ENCODE measurements around the gene CEP135. TPM values are rescaled to one million over a fixed set of nuclear protein-coding genes. Genes with fewer than 3 reads are reported as not detected.
A peak's percentile ranks its signal among the peaks of the same experiment; 100 is the strongest.

The CEP135 gene
- total and polyA plus RNA-seq, 5 donors from 2014 or later: 9.3 to 23.9 (median 10.7) TPM

DNA sequence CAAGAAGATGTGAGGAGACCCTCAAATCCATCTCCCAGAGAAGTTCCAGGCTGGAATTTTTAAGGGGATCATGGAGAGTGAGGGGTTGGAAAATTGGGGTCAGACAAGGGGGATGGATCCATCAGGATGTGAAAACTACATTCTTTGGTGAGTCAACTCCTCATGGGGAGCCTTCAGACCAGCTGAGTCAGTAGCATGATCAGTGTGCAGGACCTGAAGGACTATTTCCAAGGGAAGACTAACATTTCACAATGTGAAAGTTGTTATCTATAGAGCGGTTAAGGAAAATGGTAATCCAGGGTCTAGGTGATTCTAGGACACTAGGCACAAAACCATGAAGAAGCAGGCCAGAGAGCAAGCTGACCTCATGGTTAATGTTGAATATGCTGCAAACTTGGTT, 38.6 kb upstream of the CEP135 start:
- ATAC-seq (ENCODE audit: low read depth in 2 of 2) (no peak), DNase-seq (no peak)
- no peak overlapping the region for H3K4me3 ChIP-seq (ENCODE audit: low read depth, low read length)
- peaks cover 3% of the 10 kb centered on the region for H3K36me3 ChIP-seq (ENCODE audit: control insufficient read depth, insufficient read depth, low read length)
- H3K4me1 ChIP-seq (ENCODE audit: control insufficient read depth, insufficient read depth, low read length, poor library complexity, severe bottlenecking): peaks cover 10% of the 10 kb centered on the region
- H3K27me3 Mint-ChIP-seq: no peaks in the 10 kb centered on the region
- no peak overlapping the region for H3K27ac Mint-ChIP-seq
- H3K4me1 Mint-ChIP-seq: peaks cover 7 to 26% (median 18%) of the 10 kb centered on the region in 4 donors
- H3K9me3 ChIP-seq (ENCODE audit: control insufficient read depth in 2 of 2, low read length in 2 of 2): no peaks in the 10 kb centered on the region
- H3K4me3 Mint-ChIP-seq: peak overlapping the region in 1 of 4 donors; percentile 54
- peaks cover 0 to 3% (median 0%) of the 10 kb centered on the region in 7 donors for H3K9me3 Mint-ChIP-seq
- peaks cover 5% of the 10 kb centered on the region for H3K36me3 Mint-ChIP-seq
- no peak overlapping the region for H3K27ac ChIP-seq (ENCODE audit: insufficient read depth, low read length, poor library complexity, severe bottlenecking)
- no peaks in the 10 kb centered on the region for H3K27me3 ChIP-seq (ENCODE audit: control insufficient read depth, insufficient read depth, low read length)

DNA sequence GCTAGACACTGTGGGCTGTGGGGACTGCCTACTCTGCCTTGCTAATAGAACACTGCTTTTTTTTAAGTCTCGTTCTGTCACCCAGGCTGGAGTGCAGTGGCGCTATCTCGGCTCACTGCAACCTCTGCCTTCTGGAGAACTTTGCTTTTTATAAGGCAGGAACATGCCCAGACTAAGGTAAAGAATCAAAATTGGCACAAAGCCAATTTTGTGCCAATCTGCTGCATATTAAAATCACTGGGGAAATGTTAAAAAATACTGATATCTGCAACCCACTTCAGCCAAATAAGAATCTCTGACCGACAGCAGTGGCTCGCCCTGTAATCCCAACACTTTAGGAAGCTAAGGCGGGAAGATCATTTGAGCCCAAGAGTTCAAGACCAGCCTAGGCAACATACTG, 36.5 kb upstream of the CEP135 start:
- Mint-ChIP-seq H3K4me1 (peaks cover 6 to 9% (median 6%) of the 10 kb centered on the region in 4 donors), H3K27me3 (no peaks in the 10 kb centered on the region), H3K9me3 (peaks cover 0 to 3% (median 0%) of the 10 kb centered on the region in 7 donors), H3K36me3 (peaks cover 6% of the 10 kb centered on the region), H3K4me3 (no peak overlapping the region), H3K27ac (no peak overlapping the region)
- peaks cover 6% of the 10 kb centered on the region for H3K4me1 ChIP-seq (ENCODE audit: control insufficient read depth, insufficient read depth, low read length, poor library complexity, severe bottlenecking)
- no peaks in the 10 kb centered on the region for H3K9me3 ChIP-seq (ENCODE audit: control insufficient read depth in 2 of 2, low read length in 2 of 2)
- ATAC-seq (ENCODE audit: low read depth in 2 of 2) (no peak), DNase-seq (no peak)
- H3K27ac ChIP-seq (ENCODE audit: insufficient read depth, low read length, poor library complexity, severe bottlenecking): no peak overlapping the region
- H3K36me3 ChIP-seq (ENCODE audit: control insufficient read depth, insufficient read depth, low read length): no peaks in the 10 kb centered on the region
- H3K4me3 ChIP-seq (ENCODE audit: low read depth, low read length): no peak overlapping the region
- no peaks in the 10 kb centered on the region for H3K27me3 ChIP-seq (ENCODE audit: control insufficient read depth, insufficient read depth, low read length)

- no peaks in the 10 kb centered on the region for H3K27me3 ChIP-seq (ENCODE audit: control insufficient read depth, insufficient read depth, low read length)
- Mint-ChIP-seq H3K36me3 (peaks cover 6% of the 10 kb centered on the region), H3K9me3 (peaks cover 0 to 4% (median 0%) of the 10 kb centered on the region in 7 donors), H3K27me3 (no peaks in the 10 kb centered on the region), H3K27ac (no peak overlapping the region), H3K4me3 (no peak overlapping the region), H3K4me1 (peaks cover 0 to 8% (median 0%) of the 10 kb centered on the region in 4 donors)
- no peaks in the 10 kb centered on the region for H3K4me1 ChIP-seq (ENCODE audit: control insufficient read depth, insufficient read depth, low read length, poor library complexity, severe bottlenecking)
- ATAC-seq (ENCODE audit: low read depth in 2 of 2): no peak
- H3K9me3 ChIP-seq (ENCODE audit: control insufficient read depth in 2 of 2, low read length in 2 of 2): no peaks in the 10 kb centered on the region
- no peak overlapping the region for H3K27ac ChIP-seq (ENCODE audit: insufficient read depth, low read length, poor library complexity, severe bottlenecking)
- H3K36me3 ChIP-seq (ENCODE audit: control insufficient read depth, insufficient read depth, low read length): no peaks in the 10 kb centered on the region
- DNase-seq: no peak
- no peak overlapping the region for H3K4me3 ChIP-seq (ENCODE audit: low read depth, low read length)
Observed at GRCh38 chr4:55920571-55920970, 28.2 kb upstream of the CEP135 start.

GRCh38 chr4:55921093-55921492, 27.7 kb upstream of the CEP135 start:
- no peak for DNase-seq
- H3K9me3 Mint-ChIP-seq: peaks cover 0 to 4% (median 0%) of the 10 kb centered on the region in 7 donors
- peaks cover 6% of the 10 kb centered on the region for H3K36me3 Mint-ChIP-seq
- H3K27me3 ChIP-seq (ENCODE audit: control insufficient read depth, insufficient read depth, low read length): no peaks in the 10 kb centered on the region
- no peaks in the 10 kb centered on the region for H3K4me1 ChIP-seq (ENCODE audit: control insufficient read depth, insufficient read depth, low read length, poor library complexity, severe bottlenecking)
- H3K27ac Mint-ChIP-seq: no peak overlapping the region
- H3K4me3 ChIP-seq (ENCODE audit: low read depth, low read length): no peak overlapping the region
- no peak overlapping the region for H3K4me3 Mint-ChIP-seq
- peaks cover 0 to 8% (median 0%) of the 10 kb centered on the region in 4 donors for H3K4me1 Mint-ChIP-seq
- H3K36me3 ChIP-seq (ENCODE audit: control insufficient read depth, insufficient read depth, low read length): no peaks in the 10 kb centered on the region
- no peaks in the 10 kb centered on the region for H3K9me3 ChIP-seq (ENCODE audit: control insufficient read depth in 2 of 2, low read length in 2 of 2)
- H3K27me3 Mint-ChIP-seq: no peaks in the 10 kb centered on the region
- ATAC-seq (ENCODE audit: low read depth in 2 of 2): no peak
- H3K27ac ChIP-seq (ENCODE audit: insufficient read depth, low read length, poor library complexity, severe bottlenecking): no peak overlapping the region

- Mint-ChIP-seq H3K9me3 (peaks cover 0 to 11% (median 2%) of the 10 kb centered on the region in 7 donors), H3K27ac (peak overlapping the region in 1 of 3 donors; percentile 23), H3K36me3 (no peaks in the 10 kb centered on the region), H3K4me1 (no peaks in the 10 kb centered on the region), H3K27me3 (no peaks in the 10 kb centered on the region), H3K4me3 (no peak overlapping the region)
- ATAC-seq (ENCODE audit: low read depth in 2 of 2) (no peak), DNase-seq (no peak)
- Histone ChIP-seq H3K4me1 (ENCODE audit: control insufficient read depth, insufficient read depth, low read length, poor library complexity, severe bottlenecking) (no peaks in the 10 kb centered on the region), H3K27ac (ENCODE audit: insufficient read depth, low read length, poor library complexity, severe bottlenecking) (no peak overlapping the region), H3K4me3 (ENCODE audit: low read depth, low read length) (no peak overlapping the region), H3K36me3 (ENCODE audit: control insufficient read depth, insufficient read depth, low read length) (no peaks in the 10 kb centered on the region), H3K9me3 (ENCODE audit: control insufficient read depth in 2 of 2, low read length in 2 of 2) (no peaks in the 10 kb centered on the region), H3K27me3 (ENCODE audit: control insufficient read depth, insufficient read depth, low read length) (no peaks in the 10 kb centered on the region)
Observed at GRCh38 chr4:55925241-55925640, 23.5 kb upstream of the CEP135 start.

DNA sequence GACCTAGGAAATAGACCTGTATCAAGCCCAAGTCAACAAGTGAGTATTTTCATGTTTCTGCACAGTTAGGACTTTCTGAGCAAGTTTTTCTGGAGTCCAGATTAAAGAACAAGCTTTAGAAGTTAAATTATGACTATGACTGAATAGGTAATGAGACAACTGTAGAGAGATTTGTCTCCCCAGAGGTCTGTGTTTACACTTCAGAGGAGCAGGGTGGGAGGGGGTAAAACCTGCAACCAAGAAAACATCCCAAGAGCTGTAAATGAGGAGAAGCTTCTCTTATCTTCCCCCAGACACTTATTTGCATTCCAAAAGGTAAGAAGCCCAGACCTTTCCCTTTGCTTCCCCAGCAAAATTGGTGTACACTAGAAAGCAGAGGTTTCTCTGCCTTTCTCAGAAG, 22.1 kb upstream of the CEP135 start:
- Histone ChIP-seq H3K4me3 (ENCODE audit: low read depth, low read length) (no peak overlapping the region), H3K4me1 (ENCODE audit: control insufficient read depth, insufficient read depth, low read length, poor library complexity, severe bottlenecking) (no peaks in the 10 kb centered on the region), H3K9me3 (ENCODE audit: control insufficient read depth in 2 of 2, low read length in 2 of 2) (no peaks in the 10 kb centered on the region), H3K27ac (ENCODE audit: insufficient read depth, low read length, poor library complexity, severe bottlenecking) (no peak overlapping the region), H3K27me3 (ENCODE audit: control insufficient read depth, insufficient read depth, low read length) (no peaks in the 10 kb centered on the region), H3K36me3 (ENCODE audit: control insufficient read depth, insufficient read depth, low read length) (no peaks in the 10 kb centered on the region)
- peaks cover 0 to 5% (median 3%) of the 10 kb centered on the region in 4 donors for H3K4me1 Mint-ChIP-seq
- H3K27ac Mint-ChIP-seq: no peak overlapping the region
- H3K27me3 Mint-ChIP-seq: no peaks in the 10 kb centered on the region
- DNase-seq (no peak), ATAC-seq (ENCODE audit: low read depth in 2 of 2) (no peak)
- H3K36me3 Mint-ChIP-seq: no peaks in the 10 kb centered on the region
- no peak overlapping the region for H3K4me3 Mint-ChIP-seq
- H3K9me3 Mint-ChIP-seq: peaks cover 0 to 11% (median 2%) of the 10 kb centered on the region in 7 donors

GRCh38 chr4:55927803-55928437, 20.8 kb upstream of the CEP135 start:
- H3K4me1 ChIP-seq (ENCODE audit: control insufficient read depth, insufficient read depth, low read length, poor library complexity, severe bottlenecking): no peaks in the 10 kb centered on the region
- peaks cover 0 to 5% (median 4%) of the 10 kb centered on the region in 4 donors for H3K4me1 Mint-ChIP-seq
- no peaks in the 10 kb centered on the region for H3K27me3 ChIP-seq (ENCODE audit: control insufficient read depth, insufficient read depth, low read length)
- H3K36me3 ChIP-seq (ENCODE audit: control insufficient read depth, insufficient read depth, low read length): no peaks in the 10 kb centered on the region
- no peaks in the 10 kb centered on the region for H3K27me3 Mint-ChIP-seq
- no peak for ATAC-seq (ENCODE audit: low read depth in 2 of 2)
- H3K4me3 Mint-ChIP-seq: no peak overlapping the region
- no peak overlapping the region for H3K27ac ChIP-seq (ENCODE audit: insufficient read depth, low read length, poor library complexity, severe bottlenecking)
- no peak overlapping the region for H3K27ac Mint-ChIP-seq
- H3K4me3 ChIP-seq (ENCODE audit: low read depth, low read length): no peak overlapping the region
- no peak for DNase-seq
- H3K9me3 Mint-ChIP-seq: peaks cover 0 to 11% (median 2%) of the 10 kb centered on the region in 7 donors
- no peaks in the 10 kb centered on the region for H3K9me3 ChIP-seq (ENCODE audit: control insufficient read depth in 2 of 2, low read length in 2 of 2)
- H3K36me3 Mint-ChIP-seq: no peaks in the 10 kb centered on the region

GRCh38 chr4:55928846-55929245, 19.9 kb upstream of the CEP135 start:
- Mint-ChIP-seq H3K4me3 (no peak overlapping the region), H3K9me3 (peaks cover 0 to 11% (median 2%) of the 10 kb centered on the region in 7 donors), H3K27ac (no peak overlapping the region), H3K27me3 (no peaks in the 10 kb centered on the region), H3K36me3 (no peaks in the 10 kb centered on the region), H3K4me1 (peaks cover 0 to 5% (median 4%) of the 10 kb centered on the region in 4 donors)
- Histone ChIP-seq H3K27me3 (ENCODE audit: control insufficient read depth, insufficient read depth, low read length) (no peaks in the 10 kb centered on the region), H3K27ac (ENCODE audit: insufficient read depth, low read length, poor library complexity, severe bottlenecking) (no peak overlapping the region), H3K4me1 (ENCODE audit: control insufficient read depth, insufficient read depth, low read length, poor library complexity, severe bottlenecking) (no peaks in the 10 kb centered on the region), H3K36me3 (ENCODE audit: control insufficient read depth, insufficient read depth, low read length) (no peaks in the 10 kb centered on the region), H3K4me3 (ENCODE audit: low read depth, low read length) (no peak overlapping the region), H3K9me3 (ENCODE audit: control insufficient read depth in 2 of 2, low read length in 2 of 2) (peaks cover 0 to 3% of the 10 kb centered on the region in 2 experiments)
- no peak for ATAC-seq (ENCODE audit: low read depth in 2 of 2)
- DNase-seq: no peak

Measured in CD4-positive, CD25-positive, alpha-beta regulatory T cell (primary cell).